Right atrium auricular region (tissue), 2 donors: ENCODE measurements around the gene NOTCH2. TPM values are rescaled to one million over a fixed set of nuclear protein-coding genes. Genes with fewer than 3 reads are reported as not detected.
"Not testable (repeated sequence)": the region's sequence is repeated elsewhere in the genome, so short reads cannot be mapped to it uniquely, and the experiment has no call there.

Source experiments
- DNase-seq: peaks from one replicate; pipeline ENCODE4 v3.0.0-alpha.2; 2019; ENCODE audit warnings: low spot score
- H3K27ac ChIP-seq, 2 donors: fragments of 200-600 bp; sonication (generic); 1 replicate in 1 of 2; 2 replicates in 1 of 2; pipeline ENCODE4 v1.5.1; 2016 to 2019
- H3K27me3 ChIP-seq, 2 donors: fragments of 200-600 bp; sonication (generic); one replicate each; pipeline versions ENCODE4 v1.5.1 to v1.6.0; 2017 to 2019
- H3K36me3 ChIP-seq: fragments of 200-600 bp; sonication (generic); one replicate; pipeline ENCODE4 v1.5.1; 2016
- H3K4me1 ChIP-seq, 2 donors: fragments of 200-600 bp; sonication (generic); one replicate each; pipeline versions ENCODE4 v1.5.1 to v1.6.0; 2017 to 2019
- H3K4me3 ChIP-seq, 2 donors: fragments of 200-600 bp; sonication (generic); 1 replicate in 1 of 2; 2 replicates in 1 of 2; pipeline ENCODE4 v1.5.1; 2017 to 2019; ENCODE audit warnings: mild to moderate bottlenecking in 1 of 2, moderate library complexity in 1 of 2
- H3K9me3 ChIP-seq, 2 donors: fragments of 200-600 bp; sonication (generic); one replicate each; pipeline ENCODE4 v1.5.1; 2019
- total RNA-seq, 2 donors: library from RNA; depleted of rRNA; stranded (reverse); fragments of >200 nt; gene quantifications; one replicate each; pipeline ENCODE4 v1.1.0, GENCODE V29; 2016
- TF ChIP-seq, protein P1 (sequence below), 2 donors: fragments of 200-600 bp; sonication (generic); IDR thresholded peaks; one replicate each; pipeline ENCODE4 v1.5.1; 2019; ENCODE audit warnings: antibody characterized with exemption in 2 of 2

The NOTCH2 gene
- total RNA-seq, 2 donors from 2014 or later: 26.7 to 45.9 TPM

DNA sequence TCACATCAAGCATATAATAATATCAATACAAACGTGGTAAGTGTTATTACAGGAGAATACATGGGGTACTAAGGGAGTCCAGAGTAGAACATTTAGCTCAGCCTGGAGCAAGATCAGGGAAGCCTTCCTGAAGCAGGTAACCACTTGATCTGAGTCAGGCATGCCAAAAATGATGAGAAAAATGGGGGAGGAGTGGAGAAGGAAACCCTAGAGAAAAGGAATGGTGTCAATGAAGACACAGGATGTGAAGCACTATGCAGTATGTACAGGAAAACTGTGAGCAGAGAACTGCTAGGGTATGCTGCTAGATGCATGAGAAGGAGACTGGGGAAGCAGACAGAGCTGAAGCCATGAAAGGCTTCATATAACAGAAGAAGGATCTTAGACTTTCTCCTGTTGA, 84.7 kb downstream of the NOTCH2 start:
- no peaks in the 10 kb centered on the region for H3K27me3 ChIP-seq
- no peaks in the 10 kb centered on the region for H3K9me3 ChIP-seq
- DNase-seq: no peak
- H3K27ac ChIP-seq: no peak overlapping the region
- H3K4me1 ChIP-seq: peaks cover 0 to 28% of the 10 kb centered on the region in 2 donors
- no peak overlapping the region for H3K4me3 ChIP-seq
- no peaks in the 10 kb centered on the region for H3K36me3 ChIP-seq
- TF ChIP-seq, protein P1, sequence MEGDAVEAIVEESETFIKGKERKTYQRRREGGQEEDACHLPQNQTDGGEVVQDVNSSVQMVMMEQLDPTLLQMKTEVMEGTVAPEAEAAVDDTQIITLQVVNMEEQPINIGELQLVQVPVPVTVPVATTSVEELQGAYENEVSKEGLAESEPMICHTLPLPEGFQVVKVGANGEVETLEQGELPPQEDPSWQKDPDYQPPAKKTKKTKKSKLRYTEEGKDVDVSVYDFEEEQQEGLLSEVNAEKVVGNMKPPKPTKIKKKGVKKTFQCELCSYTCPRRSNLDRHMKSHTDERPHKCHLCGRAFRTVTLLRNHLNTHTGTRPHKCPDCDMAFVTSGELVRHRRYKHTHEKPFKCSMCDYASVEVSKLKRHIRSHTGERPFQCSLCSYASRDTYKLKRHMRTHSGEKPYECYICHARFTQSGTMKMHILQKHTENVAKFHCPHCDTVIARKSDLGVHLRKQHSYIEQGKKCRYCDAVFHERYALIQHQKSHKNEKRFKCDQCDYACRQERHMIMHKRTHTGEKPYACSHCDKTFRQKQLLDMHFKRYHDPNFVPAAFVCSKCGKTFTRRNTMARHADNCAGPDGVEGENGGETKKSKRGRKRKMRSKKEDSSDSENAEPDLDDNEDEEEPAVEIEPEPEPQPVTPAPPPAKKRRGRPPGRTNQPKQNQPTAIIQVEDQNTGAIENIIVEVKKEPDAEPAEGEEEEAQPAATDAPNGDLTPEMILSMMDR (IDR thresholded peaks at IDR 0.05): no peak

DNA sequence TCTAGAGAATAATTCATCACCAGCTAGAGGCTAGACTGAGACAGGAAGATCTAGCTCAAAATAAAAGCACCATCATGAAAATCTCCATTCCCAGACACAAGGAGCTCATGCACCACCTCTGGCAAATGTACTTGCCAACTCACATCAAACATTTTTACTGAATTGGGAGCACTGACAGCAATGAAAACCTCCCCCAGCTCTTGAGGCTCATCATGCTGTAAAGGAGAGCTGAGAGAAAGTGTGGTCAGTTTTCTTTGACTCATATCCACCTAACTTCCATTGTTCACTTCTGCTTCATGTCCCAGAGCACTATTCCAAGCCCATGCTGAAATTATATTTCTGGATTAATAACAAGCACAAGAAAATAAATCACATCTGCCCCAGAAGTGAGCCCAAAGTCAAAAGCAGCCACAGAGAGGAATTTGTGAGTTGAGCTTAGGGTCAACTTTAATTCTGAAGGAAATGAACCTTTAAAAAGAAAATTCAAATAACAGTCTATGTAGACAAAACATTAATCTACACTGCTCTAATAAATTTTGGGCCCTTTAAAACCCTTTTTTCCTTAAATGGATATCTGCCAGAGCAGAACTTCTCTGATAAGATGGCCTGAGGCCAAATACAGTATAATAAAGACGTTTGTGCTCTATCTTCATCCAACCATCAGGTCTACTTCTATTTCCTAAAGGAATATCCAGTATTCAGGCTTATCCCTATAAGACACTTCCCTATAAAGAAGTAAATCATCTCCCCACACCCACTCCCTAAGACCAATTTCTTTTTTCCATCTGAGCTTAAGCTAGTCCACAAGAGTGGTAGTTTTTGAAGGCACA, 87.3 kb downstream of the NOTCH2 start:
- TF ChIP-seq, protein P1 (IDR thresholded peaks at IDR 0.05): no peak
- Histone ChIP-seq H3K27ac (no peak overlapping the region), H3K4me1 (peaks cover 0 to 14% of the 10 kb centered on the region in 2 donors), H3K27me3 (no peaks in the 10 kb centered on the region), H3K9me3 (no peaks in the 10 kb centered on the region), H3K36me3 (no peaks in the 10 kb centered on the region), H3K4me3 (no peak overlapping the region)
- DNase-seq: no peak

DNA sequence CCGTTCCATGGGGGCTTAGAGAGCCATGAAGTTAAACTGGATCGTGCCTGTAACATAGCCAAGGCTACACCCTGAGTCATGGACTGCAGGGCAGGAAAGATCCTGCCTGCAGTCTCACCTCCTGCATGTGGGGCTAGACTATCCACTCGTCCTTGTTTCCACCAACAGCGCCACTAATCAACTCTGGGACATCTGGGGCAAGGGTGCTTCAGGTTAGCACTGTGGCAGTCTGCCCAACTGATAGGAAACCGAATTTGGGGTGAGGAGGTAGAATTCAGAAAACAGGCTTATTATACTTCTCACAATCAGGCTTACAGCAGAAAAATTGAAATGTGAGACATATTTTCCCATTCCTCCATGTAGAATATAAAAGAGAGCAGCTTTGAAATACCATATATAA, 88.0 kb downstream of the NOTCH2 start:
- DNase-seq: no peak
- H3K27me3 ChIP-seq: no peaks in the 10 kb centered on the region
- H3K36me3 ChIP-seq: no peaks in the 10 kb centered on the region
- no peak overlapping the region for H3K4me3 ChIP-seq
- no peak overlapping the region for H3K27ac ChIP-seq
- TF ChIP-seq, protein P1 (IDR thresholded peaks at IDR 0.05): no peak
- no peaks in the 10 kb centered on the region for H3K9me3 ChIP-seq
- peaks cover 0 to 10% of the 10 kb centered on the region in 2 donors for H3K4me1 ChIP-seq

GRCh38 chr1:119978018-119978505, 91.4 kb downstream of the NOTCH2 start:
- Histone ChIP-seq H3K4me3 (no peak overlapping the region), H3K9me3 (no peaks in the 10 kb centered on the region), H3K4me1 (peaks cover 0 to 10% of the 10 kb centered on the region in 2 donors), H3K36me3 (peaks cover 4% of the 10 kb centered on the region), H3K27me3 (no peaks in the 10 kb centered on the region), H3K27ac (no peak overlapping the region)
- TF ChIP-seq, protein P1 (IDR thresholded peaks at IDR 0.05): no peak
- DNase-seq: no peak

DNA sequence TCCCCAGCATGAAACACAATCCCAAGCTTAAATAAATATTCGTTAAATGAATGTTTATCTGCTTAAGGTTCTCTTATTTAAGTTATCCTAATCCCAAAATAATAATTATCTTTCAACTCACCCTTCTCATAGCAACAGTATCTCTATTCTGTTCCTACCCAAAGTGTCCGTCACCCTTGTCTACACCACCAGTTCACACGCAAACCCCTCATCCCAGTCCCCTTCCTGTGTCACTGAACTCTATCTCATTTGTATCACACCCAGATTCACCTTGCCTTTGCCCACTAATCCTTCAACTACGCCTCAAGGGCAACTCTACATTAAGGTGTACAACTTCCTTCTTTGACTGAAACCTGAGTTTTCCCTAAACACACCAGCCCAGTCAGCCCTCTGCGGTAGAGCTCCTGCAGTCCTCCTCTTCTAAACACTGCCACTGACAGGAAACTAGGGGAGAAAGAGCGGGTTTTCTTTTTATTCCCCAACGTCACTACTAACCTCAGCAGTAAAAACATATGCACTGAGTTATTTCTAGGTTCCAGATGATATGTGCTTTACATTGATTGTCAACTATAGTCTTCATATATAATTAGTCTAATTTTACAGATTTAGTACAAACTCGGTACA, 92.2 kb downstream of the NOTCH2 start:
- not testable (repeated sequence) for H3K4me1 ChIP-seq, H3K9me3 ChIP-seq, H3K27me3 ChIP-seq, H3K36me3 ChIP-seq, DNase-seq, H3K4me3 ChIP-seq, H3K27ac ChIP-seq

DNA sequence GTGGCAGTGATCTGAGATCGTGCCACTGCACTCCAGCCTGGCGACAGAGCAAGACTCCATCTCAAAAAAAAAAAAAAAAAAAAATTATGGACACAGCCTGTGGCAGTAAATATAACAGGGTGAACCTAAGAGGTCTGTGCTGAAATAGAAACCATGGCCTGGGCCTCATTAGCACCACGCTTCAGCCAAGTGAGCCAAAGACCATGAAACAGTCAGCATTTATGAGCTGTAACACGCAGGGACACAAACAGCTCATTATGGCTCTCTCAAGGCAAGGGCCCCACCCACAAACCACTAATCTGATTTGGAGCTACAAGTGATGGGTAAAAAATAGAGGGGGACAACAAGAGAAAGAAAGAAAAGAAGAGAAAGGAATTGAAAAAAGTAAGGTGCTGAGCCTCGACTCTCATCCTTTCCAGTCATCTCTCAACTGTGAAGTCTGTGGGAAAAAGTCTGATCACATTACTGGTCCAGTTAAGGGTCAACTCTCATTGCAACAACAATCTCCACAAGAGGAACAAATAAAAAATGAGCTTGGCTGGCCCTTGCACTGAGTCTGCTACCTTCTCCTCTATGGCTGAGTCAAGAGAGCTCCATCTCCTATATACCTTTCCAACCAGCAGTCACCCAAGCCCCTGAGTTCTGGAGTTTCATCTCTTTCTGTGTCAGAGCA, 93.7 kb downstream of the NOTCH2 start:
- not testable (repeated sequence) for H3K27ac ChIP-seq, H3K27me3 ChIP-seq, H3K36me3 ChIP-seq, H3K4me3 ChIP-seq, H3K4me1 ChIP-seq, DNase-seq, H3K9me3 ChIP-seq
